OCI-LY1 (cell line): Measurements from ENCODE around the gene ARL15.

ENCODE experiments used
- H2AFZ ChIP-seq: fragments of 200-600 bp; sonication (generic), shearing (Covaris generic); 2 replicates; pipeline ENCODE4 v1.6.0; 2014; ENCODE audit warnings: antibody characterized with exemption, mild to moderate bottlenecking, low read length
- H3F3A ChIP-seq: fragments of 200-600 bp; sonication (generic), shearing (Covaris generic); 2 replicates; pipeline ENCODE4 v1.6.0; 2014; ENCODE audit warnings: mild to moderate bottlenecking, antibody characterized with exemption, low read length, moderate library complexity; ENCODE audit not compliant: insufficient read depth
- H3K27ac ChIP-seq: fragments of 200-600 bp; sonication (generic); 2 replicates; pipeline ENCODE4 v1.5.1; 2014; ENCODE audit warnings: low read length, mixed run types, mild to moderate bottlenecking, low read depth; ENCODE audit not compliant: poor library complexity, severe bottlenecking
- H3K27me3 ChIP-seq: fragments of 200-600 bp; sonication (generic); 2 replicates; pipeline ENCODE4 v1.6.0; 2014; ENCODE audit warnings: antibody characterized with exemption, mild to moderate bottlenecking, low read length, moderate library complexity; ENCODE audit not compliant: insufficient read depth
- H3K36me3 ChIP-seq: fragments of 200-600 bp; sonication (generic); 2 replicates; pipeline ENCODE4 v1.6.1; 2014; ENCODE audit warnings: mild to moderate bottlenecking, antibody characterized with exemption, low read length, moderate library complexity, mixed read lengths; ENCODE audit not compliant: insufficient read depth
- H3K4me1 ChIP-seq: fragments of 200-600 bp; sonication (generic); 2 replicates; pipeline ENCODE4 v1.5.1; 2014; ENCODE audit warnings: mild to moderate bottlenecking, low read length, moderate library complexity; ENCODE audit not compliant: insufficient read depth, severe bottlenecking
- H3K4me2 ChIP-seq: fragments of 200-600 bp; sonication (generic), shearing (Covaris generic); 2 replicates; pipeline ENCODE4 v1.6.1; 2014; ENCODE audit warnings: low read length
- H3K4me3 ChIP-seq: fragments of 200-600 bp; sonication (generic); 2 replicates; pipeline ENCODE4 v1.5.1; 2014; ENCODE audit warnings: low read length, low read depth, mild to moderate bottlenecking, mixed read lengths; ENCODE audit not compliant: poor library complexity, severe bottlenecking
- H3K79me2 ChIP-seq: fragments of 200-600 bp; shearing (Covaris generic); 2 replicates; pipeline ENCODE4 v1.6.1; 2016; ENCODE audit warnings: mixed run types, low read length, mixed read lengths; ENCODE audit not compliant: insufficient read depth
- H3K9ac ChIP-seq: fragments of 200-600 bp; sonication (generic), shearing (Covaris generic); 2 replicates; pipeline ENCODE4 v1.6.1; 2014; ENCODE audit warnings: mild to moderate bottlenecking, low read length, mixed read lengths
- H3K9me2 ChIP-seq: fragments of 200-600 bp; sonication (generic), shearing (Covaris generic); 2 replicates; pipeline ENCODE4 v1.6.1; 2014; ENCODE audit warnings: low read depth, mild to moderate bottlenecking, low read length, mixed read lengths
- H3K9me3 ChIP-seq: fragments of 200-600 bp; shearing (Covaris generic); 2 replicates; pipeline ENCODE4 v1.6.1; 2014; ENCODE audit warnings: low read length, mixed read lengths
- H4K20me1 ChIP-seq: fragments of 200-600 bp; sonication (generic), shearing (Covaris generic); 2 replicates; pipeline ENCODE4 v1.6.0; 2016; ENCODE audit warnings: mild to moderate bottlenecking, low read length; ENCODE audit not compliant: insufficient read depth
- EZH2 ChIP-seq: fragments of 200-600 bp; sonication (generic), shearing (Covaris generic); IDR thresholded peaks from 2 replicates; pipeline ENCODE4 v1.8.0; 2017; ENCODE audit warnings: borderline replicate concordance, mixed run types, mild to moderate bottlenecking, antibody characterized with exemption, low read length, moderate library complexity, mixed read lengths
- TF ChIP-seq, protein P1 (sequence below): fragments of 200-600 bp; sonication (generic), shearing (Covaris generic); IDR thresholded peaks from 2 replicates; pipeline ENCODE4 v1.5.1; 2017; ENCODE audit warnings: mild to moderate bottlenecking, antibody characterized with exemption, low read length, moderate library complexity, mixed read lengths

ARL15 gene

DNA sequence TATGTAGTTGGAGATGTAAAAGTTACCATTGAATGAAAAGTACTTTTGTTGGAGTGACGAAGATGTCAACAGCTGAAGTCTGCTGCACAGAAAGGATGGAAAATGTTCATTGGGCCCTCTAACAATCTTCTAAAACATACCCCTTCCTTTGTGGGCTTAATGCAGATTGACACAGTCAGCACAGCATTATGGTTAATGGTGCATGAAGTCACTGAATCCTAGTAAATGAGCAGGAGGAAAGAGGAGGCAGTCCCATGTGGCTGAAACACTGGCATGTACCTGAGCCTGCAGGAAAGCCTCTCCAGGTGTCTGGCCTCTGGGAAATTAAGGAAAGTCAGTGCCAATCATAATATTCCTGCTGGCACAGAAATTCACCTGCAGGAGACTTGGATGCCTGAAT, 153.8 kb downstream of the ARL15 start:
- no peak for TF ChIP-seq EZH2
- TF ChIP-seq, protein P1, sequence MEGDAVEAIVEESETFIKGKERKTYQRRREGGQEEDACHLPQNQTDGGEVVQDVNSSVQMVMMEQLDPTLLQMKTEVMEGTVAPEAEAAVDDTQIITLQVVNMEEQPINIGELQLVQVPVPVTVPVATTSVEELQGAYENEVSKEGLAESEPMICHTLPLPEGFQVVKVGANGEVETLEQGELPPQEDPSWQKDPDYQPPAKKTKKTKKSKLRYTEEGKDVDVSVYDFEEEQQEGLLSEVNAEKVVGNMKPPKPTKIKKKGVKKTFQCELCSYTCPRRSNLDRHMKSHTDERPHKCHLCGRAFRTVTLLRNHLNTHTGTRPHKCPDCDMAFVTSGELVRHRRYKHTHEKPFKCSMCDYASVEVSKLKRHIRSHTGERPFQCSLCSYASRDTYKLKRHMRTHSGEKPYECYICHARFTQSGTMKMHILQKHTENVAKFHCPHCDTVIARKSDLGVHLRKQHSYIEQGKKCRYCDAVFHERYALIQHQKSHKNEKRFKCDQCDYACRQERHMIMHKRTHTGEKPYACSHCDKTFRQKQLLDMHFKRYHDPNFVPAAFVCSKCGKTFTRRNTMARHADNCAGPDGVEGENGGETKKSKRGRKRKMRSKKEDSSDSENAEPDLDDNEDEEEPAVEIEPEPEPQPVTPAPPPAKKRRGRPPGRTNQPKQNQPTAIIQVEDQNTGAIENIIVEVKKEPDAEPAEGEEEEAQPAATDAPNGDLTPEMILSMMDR: no peak
- H4K20me1 ChIP-seq: no peaks in the 10 kb centered on the region
- H3K9me3 ChIP-seq: no peaks in the 10 kb centered on the region
- no peak overlapping the region for H3K4me3 ChIP-seq
- no peaks in the 10 kb centered on the region for H3F3A ChIP-seq
- no peaks in the 10 kb centered on the region for H3K27me3 ChIP-seq
- H3K4me1 ChIP-seq: peaks cover 59% of the 10 kb centered on the region
- H3K4me2 ChIP-seq: no peak overlapping the region
- H3K9me2 ChIP-seq: no peaks in the 10 kb centered on the region
- peaks cover 92% of the 10 kb centered on the region for H3K79me2 ChIP-seq
- no peak overlapping the region for H3K9ac ChIP-seq
- H2AFZ ChIP-seq: no peak overlapping the region
- no peak overlapping the region for H3K27ac ChIP-seq
- peaks cover 92% of the 10 kb centered on the region for H3K36me3 ChIP-seq

DNA sequence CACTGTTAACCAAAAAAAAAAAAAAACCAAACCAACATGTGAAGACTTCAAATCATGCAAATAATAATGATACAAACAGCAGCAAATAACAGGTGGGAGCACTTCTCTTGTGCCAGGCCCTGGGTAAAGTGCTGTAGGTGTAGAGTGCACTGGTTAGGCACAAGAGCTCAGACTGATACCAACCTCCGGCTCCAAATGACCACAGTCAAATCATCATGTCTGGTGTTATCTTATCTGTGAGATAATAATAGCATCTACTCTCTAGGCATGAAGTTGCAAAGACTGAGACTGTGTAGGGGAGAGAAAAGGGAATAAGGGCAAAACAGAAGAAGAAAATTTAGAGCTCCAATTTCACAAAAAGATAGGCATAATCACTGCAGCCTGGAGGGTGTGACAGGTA, 159.5 kb downstream of the ARL15 start:
- TF ChIP-seq, protein P1: no peak
- Histone ChIP-seq H3K36me3 (peaks cover 96% of the 10 kb centered on the region), H3K4me3 (no peak overlapping the region), H3K27me3 (no peaks in the 10 kb centered on the region), H2AFZ (no peak overlapping the region), H3K4me1 (peaks cover 61% of the 10 kb centered on the region), H3K9me3 (no peaks in the 10 kb centered on the region), H3K4me2 (no peak overlapping the region), H3K27ac (peak overlapping the region; percentile 18), H3F3A (no peaks in the 10 kb centered on the region), H3K9ac (no peak overlapping the region), H3K9me2 (no peaks in the 10 kb centered on the region), H3K79me2 (peaks cover 97% of the 10 kb centered on the region), H4K20me1 (no peaks in the 10 kb centered on the region)

DNA sequence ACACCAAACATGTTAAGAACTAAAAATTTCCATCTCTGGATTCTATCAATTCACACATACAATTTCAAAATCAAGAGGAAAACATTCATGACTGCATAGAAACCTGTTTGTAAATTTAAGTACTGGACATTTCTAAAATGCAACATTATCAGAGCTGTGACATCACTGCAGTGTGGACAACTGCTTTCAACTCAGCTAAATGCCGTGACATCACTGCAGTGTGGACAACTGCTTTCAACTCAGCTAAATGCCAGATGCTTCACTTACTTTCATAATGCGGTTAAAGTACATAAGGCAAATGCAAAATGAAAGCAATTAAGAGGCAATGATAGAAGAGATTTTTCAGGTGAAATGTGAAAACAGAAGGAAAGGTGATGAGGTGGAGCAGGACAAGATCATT, 161.5 kb downstream of the ARL15 start:
- no peaks in the 10 kb centered on the region for H4K20me1 ChIP-seq
- TF ChIP-seq EZH2: no peak
- TF ChIP-seq, protein P1: no peak
- no peak overlapping the region for H3K4me3 ChIP-seq
- H3F3A ChIP-seq: no peaks in the 10 kb centered on the region
- H3K4me1 ChIP-seq: peaks cover 60% of the 10 kb centered on the region
- H3K27me3 ChIP-seq: no peaks in the 10 kb centered on the region
- H3K79me2 ChIP-seq: peaks cover 100% of the 10 kb centered on the region
- H3K9me3 ChIP-seq: no peaks in the 10 kb centered on the region
- no peaks in the 10 kb centered on the region for H3K9me2 ChIP-seq
- H3K4me2 ChIP-seq: 0 out of 2 replicates have a peak overlapping the region, but pooled peaks have one; percentile 5
- no peak overlapping the region for H3K27ac ChIP-seq
- peaks cover 96% of the 10 kb centered on the region for H3K36me3 ChIP-seq
- no peak overlapping the region for H2AFZ ChIP-seq
- H3K9ac ChIP-seq: no peak overlapping the region
